Activated naive CD4-positive, alpha-beta T cell treated with anti-CD3 and anti-CD28 coated beads, Interleukin-2, amount 50 U/mL, for 24 hours (primary cell): ENCODE measurements around the gene VEGFC.

Experiments
- H3K27ac Mint-ChIP-seq: one replicate; pipeline ENCODE4 v1.8.0; 2021; ENCODE audit warnings: mild to moderate bottlenecking, mixed read lengths
- H3K27me3 Mint-ChIP-seq: one replicate; pipeline ENCODE4 v1.8.0; 2021; ENCODE audit warnings: mixed read lengths
- H3K36me3 Mint-ChIP-seq: one replicate; pipeline ENCODE4 v1.8.0; 2021; ENCODE audit warnings: mixed read lengths
- H3K4me1 Mint-ChIP-seq: one replicate; pipeline ENCODE4 v1.8.0; 2021; ENCODE audit warnings: mixed read lengths
- H3K4me3 Mint-ChIP-seq: one replicate; pipeline ENCODE4 v1.8.0; 2021; ENCODE audit warnings: mild to moderate bottlenecking, mixed read lengths
- H3K9me3 Mint-ChIP-seq: one replicate; pipeline ENCODE4 v1.8.0; 2021; ENCODE audit warnings: mixed read lengths

VEGFC gene

GRCh38 chr4:176709417-176709816 is 83.3 kb downstream of the VEGFC start:
- peaks cover 6% of the 10 kb centered on the region for H3K9me3 Mint-ChIP-seq

GRCh38 chr4:176708771-176709311 is 83.9 kb downstream of the VEGFC start:
- Mint-ChIP-seq H3K36me3 (no peaks in the 10 kb centered on the region), H3K4me1 (no peaks in the 10 kb centered on the region), H3K27me3 (no peaks in the 10 kb centered on the region), H3K27ac (no peak overlapping the region), H3K9me3 (peaks cover 6% of the 10 kb centered on the region), H3K4me3 (no peak overlapping the region)

More at GRCh38 chr4:176709417-176709816, 83.3 kb downstream of the VEGFC start:
- H3K4me1 Mint-ChIP-seq: no peaks in the 10 kb centered on the region
- H3K36me3 Mint-ChIP-seq: no peaks in the 10 kb centered on the region
- H3K27ac Mint-ChIP-seq: no peak overlapping the region
- H3K27me3 Mint-ChIP-seq: no peaks in the 10 kb centered on the region
- H3K4me3 Mint-ChIP-seq: no peak overlapping the region

GRCh38 chr4:176690716-176691115 is 102.0 kb downstream of the VEGFC start:
- Mint-ChIP-seq H3K36me3 (no peaks in the 10 kb centered on the region), H3K4me3 (no peak overlapping the region), H3K27ac (no peak overlapping the region), H3K4me1 (no peaks in the 10 kb centered on the region), H3K9me3 (no peaks in the 10 kb centered on the region), H3K27me3 (no peaks in the 10 kb centered on the region)

GRCh38 chr4:176680668-176681180 is 112.0 kb downstream of the VEGFC start:
- H3K27ac Mint-ChIP-seq: no peak overlapping the region
- no peaks in the 10 kb centered on the region for H3K4me1 Mint-ChIP-seq
- no peaks in the 10 kb centered on the region for H3K27me3 Mint-ChIP-seq
- H3K36me3 Mint-ChIP-seq: no peaks in the 10 kb centered on the region
- H3K4me3 Mint-ChIP-seq: no peak overlapping the region
- no peaks in the 10 kb centered on the region for H3K9me3 Mint-ChIP-seq

GRCh38 chr4:176676901-176677300 is 115.8 kb downstream of the VEGFC start:
- Mint-ChIP-seq H3K9me3 (no peaks in the 10 kb centered on the region), H3K36me3 (no peaks in the 10 kb centered on the region), H3K27ac (no peak overlapping the region), H3K4me3 (no peak overlapping the region), H3K27me3 (no peaks in the 10 kb centered on the region), H3K4me1 (no peaks in the 10 kb centered on the region)

GRCh38 chr4:176675810-176676209 is 116.9 kb downstream of the VEGFC start:
- Mint-ChIP-seq H3K4me3 (no peak overlapping the region), H3K27ac (no peak overlapping the region), H3K36me3 (no peaks in the 10 kb centered on the region), H3K9me3 (no peaks in the 10 kb centered on the region), H3K27me3 (no peaks in the 10 kb centered on the region), H3K4me1 (no peaks in the 10 kb centered on the region)

DNA sequence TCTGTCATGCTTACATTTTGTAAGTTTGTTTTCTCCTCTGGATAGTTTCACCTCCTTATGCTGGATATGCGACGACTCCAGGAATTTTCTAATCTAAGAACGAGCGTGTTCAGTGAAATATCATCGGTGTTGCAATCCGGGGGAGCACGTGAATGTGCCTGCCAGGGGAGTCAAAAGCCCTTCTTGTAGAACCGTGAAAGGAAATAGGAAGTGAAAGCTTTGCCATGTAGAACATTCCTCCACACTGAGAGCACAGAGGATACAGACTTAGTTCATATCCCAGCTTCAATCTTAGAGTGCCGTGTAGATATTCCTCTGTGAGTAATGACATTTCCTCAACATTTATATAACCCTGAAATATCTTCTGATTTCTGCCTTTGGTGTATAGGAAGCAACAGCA is 121.2 kb downstream of the VEGFC start:
- H3K4me3 Mint-ChIP-seq: no peak overlapping the region
- no peak overlapping the region for H3K27ac Mint-ChIP-seq
- H3K9me3 Mint-ChIP-seq: no peaks in the 10 kb centered on the region
- H3K36me3 Mint-ChIP-seq: no peaks in the 10 kb centered on the region
- no peaks in the 10 kb centered on the region for H3K27me3 Mint-ChIP-seq
- H3K4me1 Mint-ChIP-seq: no peaks in the 10 kb centered on the region

DNA sequence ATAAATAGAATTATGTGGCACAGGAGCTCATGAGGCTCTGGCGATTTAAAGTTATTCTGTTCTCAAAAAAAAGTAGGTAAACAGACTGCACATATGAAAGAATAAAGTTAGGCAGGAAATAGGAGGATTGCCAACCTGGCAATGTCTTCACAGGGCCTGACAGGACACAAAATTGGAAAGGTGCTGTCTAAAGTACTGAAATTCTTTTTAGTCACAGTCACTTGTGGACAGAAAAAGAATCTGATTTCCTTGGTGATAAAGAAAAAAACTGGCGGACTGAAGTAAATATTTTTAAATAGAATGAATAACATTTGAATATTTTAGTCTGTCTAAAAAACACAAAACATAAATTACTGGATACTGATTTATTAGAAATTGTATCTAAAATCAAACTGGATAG is 124.4 kb downstream of the VEGFC start:
- H3K36me3 Mint-ChIP-seq: no peaks in the 10 kb centered on the region
- H3K4me3 Mint-ChIP-seq: no peak overlapping the region
- peaks cover 6% of the 10 kb centered on the region for H3K9me3 Mint-ChIP-seq
- H3K27me3 Mint-ChIP-seq: no peaks in the 10 kb centered on the region
- H3K27ac Mint-ChIP-seq: no peak overlapping the region
- H3K4me1 Mint-ChIP-seq: no peaks in the 10 kb centered on the region

DNA sequence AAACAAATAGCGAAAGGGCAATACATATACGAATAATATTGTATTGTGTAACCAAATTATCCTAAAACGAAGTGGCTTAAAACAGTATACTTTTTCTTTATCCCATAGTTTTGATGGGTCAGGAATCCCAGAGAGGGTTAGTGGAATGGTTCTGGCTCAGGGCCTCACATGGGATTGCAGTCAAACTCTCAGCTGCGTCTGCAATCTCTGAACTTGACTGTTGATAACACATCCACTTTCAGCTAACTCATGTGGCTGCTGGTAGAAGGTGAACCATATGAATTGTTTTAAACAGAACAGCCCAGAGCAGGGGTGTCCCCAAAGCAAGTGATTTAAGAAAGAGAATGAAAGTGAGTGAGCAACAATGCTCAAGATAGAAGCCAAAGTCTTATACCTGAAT is 127.8 kb downstream of the VEGFC start:
- peaks cover 6% of the 10 kb centered on the region for H3K9me3 Mint-ChIP-seq
- H3K27ac Mint-ChIP-seq: no peak overlapping the region
- H3K36me3 Mint-ChIP-seq: no peaks in the 10 kb centered on the region
- no peaks in the 10 kb centered on the region for H3K4me1 Mint-ChIP-seq
- no peak overlapping the region for H3K4me3 Mint-ChIP-seq
- no peaks in the 10 kb centered on the region for H3K27me3 Mint-ChIP-seq

- Mint-ChIP-seq H3K4me3 (no peak overlapping the region), H3K27ac (no peak overlapping the region), H3K4me1 (no peaks in the 10 kb centered on the region), H3K9me3 (peaks cover 6% of the 10 kb centered on the region), H3K27me3 (no peaks in the 10 kb centered on the region), H3K36me3 (no peaks in the 10 kb centered on the region)
Measured at GRCh38 chr4:176660561-176660960, 132.2 kb downstream of the VEGFC start.

DNA sequence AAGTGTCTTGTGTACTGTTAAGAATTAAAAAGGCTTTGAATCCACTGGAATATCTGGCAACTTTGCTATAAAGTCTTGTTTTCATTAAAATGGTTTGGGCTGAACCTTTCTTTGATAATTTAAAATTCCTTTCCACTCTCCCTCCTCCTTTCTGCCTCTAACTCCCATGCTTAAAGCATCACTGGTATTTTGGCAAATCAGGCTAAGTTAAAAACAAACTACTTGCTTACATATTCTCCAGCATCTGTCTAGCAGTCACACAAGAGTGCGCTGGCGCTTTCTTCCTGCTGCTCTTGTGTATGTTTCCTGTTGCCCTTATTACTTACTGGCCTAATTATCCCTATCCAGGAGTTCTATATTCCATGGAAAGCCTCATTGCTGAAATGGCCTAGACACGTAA is 136.6 kb downstream of the VEGFC start:
- no peaks in the 10 kb centered on the region for H3K36me3 Mint-ChIP-seq
- H3K27me3 Mint-ChIP-seq: no peaks in the 10 kb centered on the region
- no peaks in the 10 kb centered on the region for H3K9me3 Mint-ChIP-seq
- no peak overlapping the region for H3K4me3 Mint-ChIP-seq
- H3K27ac Mint-ChIP-seq: no peak overlapping the region
- H3K4me1 Mint-ChIP-seq: no peaks in the 10 kb centered on the region

- H3K27me3 Mint-ChIP-seq: no peaks in the 10 kb centered on the region
- H3K27ac Mint-ChIP-seq: no peak overlapping the region
- H3K36me3 Mint-ChIP-seq: no peaks in the 10 kb centered on the region
- H3K9me3 Mint-ChIP-seq: no peaks in the 10 kb centered on the region
- H3K4me1 Mint-ChIP-seq: no peaks in the 10 kb centered on the region
- no peak overlapping the region for H3K4me3 Mint-ChIP-seq
Measured at GRCh38 chr4:176654565-176655216, 138.0 kb downstream of the VEGFC start.

- Mint-ChIP-seq H3K4me3 (no peak overlapping the region), H3K27ac (no peak overlapping the region), H3K36me3 (no peaks in the 10 kb centered on the region), H3K27me3 (no peaks in the 10 kb centered on the region), H3K4me1 (no peaks in the 10 kb centered on the region), H3K9me3 (no peaks in the 10 kb centered on the region)
Measured at GRCh38 chr4:176653401-176654220, 139.1 kb downstream of the VEGFC start.

DNA sequence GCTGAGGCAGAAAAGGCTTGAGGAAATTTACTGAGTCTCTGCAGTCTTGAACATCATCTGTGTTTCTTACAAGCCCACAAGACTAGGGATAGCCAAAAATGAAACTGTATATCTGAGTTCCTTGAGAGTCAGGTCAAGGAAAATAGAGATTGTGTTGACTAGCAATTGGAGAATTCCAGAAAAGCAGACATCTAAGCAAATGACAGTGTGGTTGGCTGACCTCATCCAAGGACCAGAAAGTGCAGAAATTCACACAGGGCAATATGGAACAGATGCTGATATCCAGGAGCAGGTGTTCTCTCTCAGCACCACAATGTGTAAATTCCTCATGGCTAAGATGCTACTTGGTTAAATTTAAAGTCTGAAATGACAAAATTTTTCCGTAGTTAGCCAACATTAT is 146.4 kb downstream of the VEGFC start:
- Mint-ChIP-seq H3K27ac (no peak overlapping the region), H3K4me1 (no peaks in the 10 kb centered on the region), H3K4me3 (no peak overlapping the region), H3K36me3 (no peaks in the 10 kb centered on the region), H3K27me3 (no peaks in the 10 kb centered on the region), H3K9me3 (no peaks in the 10 kb centered on the region)

DNA sequence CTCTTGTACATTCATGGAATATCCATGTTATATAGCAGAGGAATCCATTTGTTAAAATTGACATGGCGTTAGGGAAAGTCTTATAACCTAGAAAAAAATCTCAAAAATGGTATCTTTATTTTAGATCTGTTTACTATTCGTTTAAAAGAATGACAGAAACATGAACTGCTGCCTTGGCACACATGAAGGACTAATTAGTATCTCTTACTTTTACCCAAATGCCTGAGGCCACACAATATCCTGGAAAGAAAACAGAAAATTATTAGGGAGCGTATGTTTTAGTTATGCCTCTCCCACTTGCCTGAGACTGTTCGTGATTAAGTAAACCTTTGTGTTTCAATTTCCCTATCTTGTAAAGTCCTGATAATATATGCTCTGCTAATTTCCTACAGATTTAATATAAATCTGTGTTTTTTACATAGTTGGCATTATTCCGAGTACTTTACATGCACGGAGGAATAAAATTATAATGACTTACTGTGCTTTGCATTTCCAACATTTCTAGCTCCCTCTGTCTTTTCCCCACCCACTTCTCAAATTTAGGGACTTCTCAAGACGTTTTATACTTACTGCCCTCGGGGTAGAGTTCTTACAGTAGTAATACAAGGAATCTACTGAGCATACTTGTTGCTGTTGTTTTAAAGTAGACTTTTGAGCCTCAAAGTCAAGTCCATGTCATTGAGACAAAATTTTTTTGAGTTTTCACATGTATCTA is 147.3 kb downstream of the VEGFC start:
- H3K4me1 Mint-ChIP-seq: no peaks in the 10 kb centered on the region
- H3K4me3 Mint-ChIP-seq: no peak overlapping the region
- no peaks in the 10 kb centered on the region for H3K9me3 Mint-ChIP-seq
- no peak overlapping the region for H3K27ac Mint-ChIP-seq
- no peaks in the 10 kb centered on the region for H3K27me3 Mint-ChIP-seq
- H3K36me3 Mint-ChIP-seq: no peaks in the 10 kb centered on the region

- no peaks in the 10 kb centered on the region for H3K4me1 Mint-ChIP-seq
- H3K4me3 Mint-ChIP-seq: no peak overlapping the region
- no peaks in the 10 kb centered on the region for H3K36me3 Mint-ChIP-seq
- H3K27ac Mint-ChIP-seq: no peak overlapping the region
- no peaks in the 10 kb centered on the region for H3K27me3 Mint-ChIP-seq
- no peaks in the 10 kb centered on the region for H3K9me3 Mint-ChIP-seq
Measured at GRCh38 chr4:176642472-176642871, 150.2 kb downstream of the VEGFC start.
